Osteocyte (in vitro differentiated cells): ENCODE results near the gene CACYBP. TPM values are rescaled to one million over a fixed set of nuclear protein-coding genes. Genes with fewer than 3 reads are reported as not detected.

ENCODE experiments used
- DNase-seq: peaks from one replicate; pipeline ENCODE4 v3.0.0; 2021; ENCODE audit warnings: mixed read lengths; ENCODE audit not compliant: unreplicated experiment; ENCODE audit errors: extremely low spot score
- H3K27ac Mint-ChIP-seq: one replicate; pipeline ENCODE4 v1.8.0; 2021; ENCODE audit warnings: mild to moderate bottlenecking, mixed read lengths; ENCODE audit not compliant: unreplicated experiment
- H3K27me3 Mint-ChIP-seq: one replicate; pipeline ENCODE4 v1.8.0; 2021; ENCODE audit warnings: mixed read lengths; ENCODE audit not compliant: unreplicated experiment
- H3K36me3 Mint-ChIP-seq: one replicate; pipeline ENCODE4 v1.8.0; 2021; ENCODE audit warnings: mixed read lengths; ENCODE audit not compliant: unreplicated experiment
- H3K4me1 Mint-ChIP-seq: one replicate; pipeline ENCODE4 v1.8.0; 2021; ENCODE audit warnings: mixed read lengths; ENCODE audit not compliant: unreplicated experiment
- H3K4me3 Mint-ChIP-seq: one replicate; pipeline ENCODE4 v1.8.0; 2021; ENCODE audit warnings: mild to moderate bottlenecking, moderate library complexity, mixed read lengths; ENCODE audit not compliant: unreplicated experiment
- H3K9me3 Mint-ChIP-seq: one replicate; pipeline ENCODE4 v1.8.0; 2021; ENCODE audit warnings: mixed read lengths; ENCODE audit not compliant: unreplicated experiment
- long read RNA-seq: library from polyadenylated mRNA; unstranded; transcript quantifications from one replicate; pipeline ENCODE4 v2.0.0, GENCODE V29; 2021
- total RNA-seq: library from RNA; stranded (reverse); gene quantifications from 2 replicates; pipeline ENCODE4 v1.2.1, GENCODE V29; 2021
- TF ChIP-seq, protein P1 (sequence below): fragments of 200-600 bp; sonication (generic); IDR thresholded peaks from 2 replicates; pipeline ENCODE4 v1.5.0; 2021; ENCODE audit warnings: antibody characterized with exemption, mild to moderate bottlenecking, moderate library complexity

CACYBP gene
- total RNA-seq: 58.3 and 75.7 TPM in 2 replicates
- long read RNA-seq, transcript CACYBP-201 (6 exons, 2,766 nt): major isoform, 266 of 278 reads
- long read RNA-seq, partial matches to known transcripts: 2 of 278 reads
- long read RNA-seq, other reads (novel, unspliced or antisense): 5 of 278 reads

DNA sequence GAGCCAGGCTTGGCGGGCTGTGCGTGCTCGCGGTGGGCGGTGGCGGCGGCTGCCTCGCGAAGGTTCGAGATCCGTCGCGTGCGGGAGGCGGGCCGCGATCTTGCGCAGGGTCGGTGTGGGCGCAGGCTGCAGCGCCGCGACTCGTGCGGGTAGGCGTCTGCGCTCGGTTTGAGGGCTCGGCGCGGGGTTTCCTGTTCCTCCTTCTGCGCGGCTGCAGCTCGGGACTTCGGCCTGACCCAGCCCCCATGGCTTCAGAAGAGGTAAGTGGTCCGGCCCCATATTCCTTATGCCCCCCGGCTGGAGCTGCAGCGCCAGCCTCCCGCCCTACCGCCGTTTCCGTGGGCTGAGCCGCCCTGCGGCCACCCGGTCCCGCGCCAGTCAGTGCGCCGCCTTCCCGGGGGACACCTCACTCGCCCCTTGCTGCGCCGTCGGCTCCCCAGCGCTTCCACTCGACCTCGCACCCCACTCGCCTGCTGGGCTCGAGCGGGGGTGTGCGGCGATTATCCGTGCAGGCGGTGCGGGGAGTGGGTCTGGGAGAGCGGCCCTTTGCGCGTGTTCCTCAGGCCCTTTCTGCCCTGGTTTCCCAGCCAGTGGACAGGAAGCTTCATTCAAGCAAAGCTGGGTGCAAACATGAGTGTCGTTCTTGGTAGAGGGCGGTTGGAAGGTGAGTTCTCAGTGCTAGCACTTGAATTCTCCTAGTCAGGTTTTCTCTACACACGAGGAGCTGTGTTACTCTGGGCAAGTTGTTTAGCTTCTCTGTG, at the start of gene CACYBP:
Gene CACYBP, plus strand, starts transcription at position 12 of the 761 bp plus-strand sequence. Its CDS starts 234 bp downstream, at position 246.
- H3K4me1 Mint-ChIP-seq: peaks cover 42% of the 10 kb centered on the region
- TF ChIP-seq, protein P1, sequence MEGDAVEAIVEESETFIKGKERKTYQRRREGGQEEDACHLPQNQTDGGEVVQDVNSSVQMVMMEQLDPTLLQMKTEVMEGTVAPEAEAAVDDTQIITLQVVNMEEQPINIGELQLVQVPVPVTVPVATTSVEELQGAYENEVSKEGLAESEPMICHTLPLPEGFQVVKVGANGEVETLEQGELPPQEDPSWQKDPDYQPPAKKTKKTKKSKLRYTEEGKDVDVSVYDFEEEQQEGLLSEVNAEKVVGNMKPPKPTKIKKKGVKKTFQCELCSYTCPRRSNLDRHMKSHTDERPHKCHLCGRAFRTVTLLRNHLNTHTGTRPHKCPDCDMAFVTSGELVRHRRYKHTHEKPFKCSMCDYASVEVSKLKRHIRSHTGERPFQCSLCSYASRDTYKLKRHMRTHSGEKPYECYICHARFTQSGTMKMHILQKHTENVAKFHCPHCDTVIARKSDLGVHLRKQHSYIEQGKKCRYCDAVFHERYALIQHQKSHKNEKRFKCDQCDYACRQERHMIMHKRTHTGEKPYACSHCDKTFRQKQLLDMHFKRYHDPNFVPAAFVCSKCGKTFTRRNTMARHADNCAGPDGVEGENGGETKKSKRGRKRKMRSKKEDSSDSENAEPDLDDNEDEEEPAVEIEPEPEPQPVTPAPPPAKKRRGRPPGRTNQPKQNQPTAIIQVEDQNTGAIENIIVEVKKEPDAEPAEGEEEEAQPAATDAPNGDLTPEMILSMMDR: no peak
- H3K36me3 Mint-ChIP-seq: peaks cover under 1% of the 10 kb centered on the region
- no peak within 1 kb of the TSS for H3K4me3 Mint-ChIP-seq
- no peaks in the 10 kb centered on the region for H3K9me3 Mint-ChIP-seq
- peak within 1 kb of the TSS; percentile 87 for H3K27ac Mint-ChIP-seq
- peak; percentile 85 for DNase-seq
- H3K27me3 Mint-ChIP-seq: no peaks in the 10 kb centered on the region

GRCh38 chr1:174953285-174954072, 46.3 kb upstream of the CACYBP start:
- peak overlapping the region; percentile 66 for H3K27ac Mint-ChIP-seq
- TF ChIP-seq, protein P1: no peak
- no peaks in the 10 kb centered on the region for H3K9me3 Mint-ChIP-seq
- H3K27me3 Mint-ChIP-seq: no peaks in the 10 kb centered on the region
- no peak for DNase-seq
- H3K4me3 Mint-ChIP-seq: no peak overlapping the region
- peaks cover 21% of the 10 kb centered on the region for H3K4me1 Mint-ChIP-seq
- no peaks in the 10 kb centered on the region for H3K36me3 Mint-ChIP-seq

DNA sequence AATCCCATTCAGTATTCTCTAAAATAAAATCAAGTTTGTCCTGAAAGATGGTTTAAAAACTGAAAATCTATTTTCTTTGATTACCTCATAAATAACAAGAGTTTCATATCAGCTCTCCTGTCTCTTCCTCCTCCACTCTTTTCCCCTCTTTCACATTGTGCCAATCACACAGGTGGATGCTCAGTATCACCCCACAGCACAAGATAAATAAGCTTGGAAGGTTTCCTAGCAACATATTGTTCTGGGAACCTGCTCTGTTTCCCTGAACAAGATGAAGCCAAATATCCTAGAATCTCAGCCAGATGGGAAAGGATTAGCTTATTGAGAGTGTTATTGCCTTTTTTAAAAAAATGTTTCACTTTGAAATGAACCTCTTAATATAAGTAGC, 45.7 kb upstream of the CACYBP start:
- Mint-ChIP-seq H3K27ac (peak overlapping the region; percentile 66), H3K36me3 (peaks cover 2% of the 10 kb centered on the region), H3K4me1 (peaks cover 21% of the 10 kb centered on the region), H3K27me3 (no peaks in the 10 kb centered on the region), H3K4me3 (no peak overlapping the region), H3K9me3 (no peaks in the 10 kb centered on the region)
- TF ChIP-seq, protein P1: no peak
- DNase-seq: no peak

DNA sequence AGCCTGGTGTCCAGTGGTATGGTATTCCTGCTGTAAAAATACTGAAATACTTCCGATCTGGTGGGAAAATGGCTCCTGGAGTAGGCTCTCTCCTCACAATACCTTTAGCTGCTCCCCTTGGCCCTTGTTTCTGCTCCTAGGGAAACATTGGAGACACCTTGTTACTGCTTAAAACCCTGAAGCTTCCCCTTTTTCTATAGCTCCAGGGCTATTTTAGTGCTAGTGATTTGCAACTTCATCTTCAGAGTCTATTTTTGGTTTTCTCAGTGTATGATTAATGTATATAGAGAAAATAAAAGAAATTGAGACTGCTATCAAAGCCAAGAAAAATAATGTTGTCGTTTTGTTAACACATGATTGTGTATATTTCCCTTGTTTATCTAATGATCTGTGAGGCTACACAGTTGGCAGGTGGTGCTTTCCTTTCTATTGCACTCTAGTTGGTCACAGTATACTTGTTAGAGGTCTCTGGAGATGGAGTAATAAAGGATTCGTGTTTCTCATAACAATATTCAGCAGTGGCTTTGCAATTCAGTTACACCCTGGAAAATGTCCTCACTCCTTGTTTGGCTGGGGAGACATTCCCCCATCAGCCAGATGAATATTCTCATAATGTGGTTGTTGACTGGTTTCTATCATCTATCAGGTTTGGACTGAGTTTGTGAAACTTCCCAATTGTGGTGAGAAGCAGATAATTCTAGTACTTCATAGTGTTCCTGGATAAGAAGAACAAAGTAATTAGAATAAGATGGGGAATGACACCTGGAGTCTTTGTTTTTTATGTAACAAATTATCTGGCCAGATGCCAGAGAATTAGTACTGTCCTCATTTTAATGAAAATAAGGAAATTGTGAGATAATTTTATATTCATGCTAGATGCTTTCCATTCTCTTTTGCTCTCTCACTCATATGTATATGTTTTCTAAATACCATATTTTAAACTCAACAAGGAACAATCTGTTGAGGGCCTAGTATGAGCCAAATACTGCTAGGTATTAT, 44.8 kb upstream of the CACYBP start:
- H3K27me3 Mint-ChIP-seq: no peaks in the 10 kb centered on the region
- H3K9me3 Mint-ChIP-seq: no peaks in the 10 kb centered on the region
- H3K4me3 Mint-ChIP-seq: no peak overlapping the region
- peaks cover 21% of the 10 kb centered on the region for H3K4me1 Mint-ChIP-seq
- TF ChIP-seq, protein P1: no peak
- peaks cover 2% of the 10 kb centered on the region for H3K36me3 Mint-ChIP-seq
- H3K27ac Mint-ChIP-seq: peak overlapping the region; percentile 66
- DNase-seq: no peak
